CD4-positive, alpha-beta T cell treated with Interleukin-2 at 100 ng/mL for 4 hours (primary cell): Measurements from ENCODE around the gene PSMC6.
"Not testable (repeated sequence)": the region's sequence is repeated elsewhere in the genome, so short reads cannot be mapped to it uniquely, and the experiment has no call there.

Source experiments
- DNase-seq: peaks from one replicate; pipeline ENCODE4 v3.0.0-alpha.2; 2020; ENCODE audit warnings: low spot score

PSMC6 gene

DNA sequence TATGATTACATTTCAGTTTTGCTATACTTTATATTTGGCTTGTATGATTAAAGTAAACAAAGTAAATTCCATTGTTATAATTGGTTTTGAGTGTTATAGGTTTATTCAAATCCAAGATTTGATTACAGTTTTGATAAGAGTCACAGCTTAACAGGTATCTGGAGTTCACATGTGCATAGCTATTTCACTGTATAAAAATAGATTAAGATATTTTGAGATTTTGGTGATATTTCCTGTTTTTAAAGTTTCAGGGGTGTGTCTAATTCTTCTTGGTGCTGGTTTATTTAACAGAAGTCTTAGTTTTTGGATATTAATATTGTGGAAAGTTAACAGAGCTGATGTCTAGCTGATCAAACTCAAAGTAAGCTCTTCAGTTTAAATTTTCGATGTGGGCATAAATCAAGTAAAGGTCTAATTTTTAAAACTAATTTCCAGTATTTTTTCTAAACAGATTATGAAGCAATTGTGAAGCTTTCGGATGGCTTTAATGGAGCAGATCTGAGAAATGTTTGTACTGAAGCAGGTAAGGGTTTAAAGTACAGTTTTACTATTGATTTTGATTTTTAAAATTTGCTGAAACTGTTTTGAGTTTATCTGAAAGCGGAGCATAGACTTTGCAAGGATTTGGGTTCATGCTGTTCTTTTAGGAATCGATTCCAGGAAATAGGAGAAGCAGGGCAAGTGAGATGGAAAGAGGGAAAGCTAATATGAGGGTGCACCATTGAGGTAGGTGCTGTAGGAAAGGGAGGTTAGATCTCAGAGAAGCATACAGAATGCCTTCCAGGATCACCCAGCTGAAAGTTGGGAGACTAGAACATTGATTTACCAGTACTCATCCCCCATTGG, 16.7 kb downstream of the PSMC6 start:
- DNase-seq, result no peak

DNA sequence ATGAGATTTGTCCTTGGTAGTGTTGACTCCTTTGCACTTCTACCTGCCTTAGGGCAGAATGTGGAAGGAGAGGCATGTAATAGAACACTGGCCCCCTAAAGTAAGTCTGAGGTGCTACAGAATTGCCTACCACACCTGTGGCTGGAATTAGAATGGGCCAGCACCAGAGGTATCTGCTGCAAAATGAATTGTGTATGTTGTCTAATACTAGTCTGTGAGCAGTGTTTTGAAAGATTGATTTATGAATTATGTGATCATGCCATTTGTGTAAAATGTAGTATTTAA, 17.3 kb downstream of the PSMC6 start:
- no peak for DNase-seq

DNA sequence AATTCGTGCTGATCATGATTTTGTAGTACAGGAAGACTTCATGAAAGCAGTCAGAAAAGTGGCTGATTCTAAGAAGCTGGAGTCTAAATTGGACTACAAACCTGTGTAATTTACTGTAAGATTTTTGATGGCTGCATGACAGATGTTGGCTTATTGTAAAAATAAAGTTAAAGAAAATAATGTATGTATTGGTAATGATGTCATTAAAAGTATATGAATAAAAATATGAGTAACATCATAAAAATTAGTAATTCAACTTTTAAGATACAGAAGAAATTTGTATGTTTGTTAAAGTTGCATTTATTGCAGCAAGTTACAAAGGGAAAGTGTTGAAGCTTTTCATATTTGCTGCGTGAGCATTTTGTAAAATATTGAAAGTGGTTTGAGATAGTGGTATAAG, 20.5 kb downstream of the PSMC6 start:
- DNase-seq, result not testable (repeated sequence)

DNA sequence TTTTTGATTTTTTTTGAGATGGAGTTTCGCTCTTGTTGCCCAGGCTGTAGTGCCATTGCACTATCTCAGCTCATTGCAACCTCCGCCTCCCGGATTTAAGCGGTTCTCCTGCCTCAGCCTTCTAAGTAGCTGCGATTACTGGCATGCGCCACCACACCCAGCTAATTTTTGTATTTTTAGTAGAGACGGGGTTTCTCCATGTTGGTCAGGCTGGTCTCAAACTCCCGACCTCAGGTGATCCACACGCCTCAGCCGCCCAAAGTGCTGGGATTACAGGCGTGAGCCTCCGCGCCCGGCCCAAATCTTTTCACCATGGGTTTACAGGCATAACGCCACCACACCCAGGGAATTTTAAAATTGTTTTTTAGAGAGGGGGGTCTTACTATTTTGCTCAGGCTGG, 22.0 kb downstream of the PSMC6 start:
- not testable (repeated sequence) for DNase-seq

DNA sequence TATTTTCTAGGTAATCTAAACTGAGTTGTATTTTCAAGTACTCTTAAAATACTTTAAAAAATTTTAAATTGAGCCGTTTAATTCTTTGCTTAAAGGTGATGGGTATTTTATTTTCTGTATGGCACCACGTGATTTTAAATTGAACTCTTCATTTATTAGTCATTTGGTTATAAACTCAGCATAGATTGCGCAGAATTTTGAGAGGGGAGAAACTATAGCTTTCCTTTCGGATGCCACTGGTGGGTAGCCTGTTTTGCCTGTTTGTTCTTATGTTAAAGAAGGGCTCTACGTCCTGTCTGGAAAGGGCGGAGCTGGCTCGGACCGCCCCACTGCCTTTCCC, 22.6 kb downstream of the PSMC6 start:
- DNase-seq, result no peak

DNA sequence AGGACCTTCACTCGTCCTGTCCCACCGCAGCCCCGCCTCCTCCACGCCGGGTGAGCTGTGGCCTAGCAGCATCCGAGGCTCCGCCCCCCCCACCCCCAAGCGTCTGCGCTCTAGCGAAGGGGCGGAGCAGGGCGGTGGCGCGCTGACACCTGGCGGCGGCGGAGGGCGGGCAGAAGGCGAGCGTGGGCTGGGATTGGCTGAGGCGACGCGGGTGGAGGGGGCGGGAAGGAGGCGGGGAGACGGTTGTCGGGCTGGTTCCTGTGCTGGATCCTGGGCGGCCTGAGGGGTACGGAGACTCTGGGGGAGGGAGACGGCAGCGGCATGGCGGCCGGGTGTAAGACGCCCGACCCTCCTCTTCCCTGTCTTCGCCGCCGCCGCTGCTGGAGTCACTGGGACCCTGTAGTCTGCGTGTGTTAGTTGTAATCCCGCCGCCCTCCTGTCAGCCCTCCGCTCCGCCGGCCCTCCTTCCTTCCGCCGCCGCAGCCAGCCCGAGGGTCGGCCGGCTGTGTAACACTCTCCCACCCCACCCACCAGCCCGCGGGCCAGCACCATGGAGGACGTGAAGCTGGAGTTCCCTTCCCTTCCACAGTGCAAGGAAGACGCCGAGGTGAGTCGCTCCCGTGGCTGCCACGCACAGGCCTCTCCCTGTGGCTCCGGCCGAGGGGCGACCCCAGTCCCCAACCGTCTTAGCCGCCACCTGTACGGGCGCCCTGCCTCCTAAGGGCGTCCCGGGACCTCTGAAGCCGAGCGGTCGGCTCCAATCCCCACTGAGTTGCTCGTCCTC, 23.1 kb downstream of the PSMC6 start, which contains the start of gene STYX:
TSS of gene STYX (plus strand) at position 242 of the 784 bp plus-strand sequence. CDS start at position 551, 309 bp downstream.
- peak; percentile 96 for DNase-seq

DNA sequence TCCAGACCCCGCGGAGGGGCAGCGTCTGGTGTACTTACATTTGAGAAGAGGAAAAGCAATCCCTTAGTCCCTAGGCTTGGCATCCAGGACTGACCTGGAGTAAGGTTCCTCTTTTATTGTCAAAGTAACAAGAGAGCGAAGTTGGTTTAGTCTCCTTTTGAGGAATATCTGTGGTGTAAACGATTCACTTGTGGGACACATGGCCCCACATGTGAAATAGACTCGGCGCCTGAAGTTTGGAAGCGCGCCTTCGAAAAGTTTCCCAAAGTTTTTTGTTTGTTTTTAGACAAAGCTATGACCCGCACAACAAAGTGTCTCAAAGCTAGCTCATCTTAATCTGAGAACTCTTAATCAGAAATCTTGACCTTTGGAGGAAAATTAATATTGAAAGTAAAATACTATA, 23.7 kb downstream of the PSMC6 start:
- no peak for DNase-seq

DNA sequence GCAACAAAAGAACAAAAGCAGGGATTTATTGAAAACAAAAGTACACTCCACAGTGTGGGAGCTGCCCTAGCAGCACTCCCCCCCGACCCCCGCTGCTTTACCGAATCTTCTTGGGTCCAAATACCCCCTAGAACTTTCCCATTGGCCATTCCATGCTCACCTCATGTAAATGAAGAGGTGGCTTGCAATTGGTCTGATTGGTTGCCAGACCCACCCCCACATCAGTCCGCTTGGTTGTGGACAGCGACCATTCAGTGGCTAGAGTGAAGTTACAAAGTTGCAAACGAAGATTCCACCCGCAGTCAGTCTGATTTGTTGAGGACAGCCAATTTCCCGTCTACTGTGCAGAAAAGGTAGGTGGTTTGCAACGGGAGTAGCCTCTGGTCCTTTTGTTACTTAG, 26.8 kb downstream of the PSMC6 start:
- no peak for DNase-seq

DNA sequence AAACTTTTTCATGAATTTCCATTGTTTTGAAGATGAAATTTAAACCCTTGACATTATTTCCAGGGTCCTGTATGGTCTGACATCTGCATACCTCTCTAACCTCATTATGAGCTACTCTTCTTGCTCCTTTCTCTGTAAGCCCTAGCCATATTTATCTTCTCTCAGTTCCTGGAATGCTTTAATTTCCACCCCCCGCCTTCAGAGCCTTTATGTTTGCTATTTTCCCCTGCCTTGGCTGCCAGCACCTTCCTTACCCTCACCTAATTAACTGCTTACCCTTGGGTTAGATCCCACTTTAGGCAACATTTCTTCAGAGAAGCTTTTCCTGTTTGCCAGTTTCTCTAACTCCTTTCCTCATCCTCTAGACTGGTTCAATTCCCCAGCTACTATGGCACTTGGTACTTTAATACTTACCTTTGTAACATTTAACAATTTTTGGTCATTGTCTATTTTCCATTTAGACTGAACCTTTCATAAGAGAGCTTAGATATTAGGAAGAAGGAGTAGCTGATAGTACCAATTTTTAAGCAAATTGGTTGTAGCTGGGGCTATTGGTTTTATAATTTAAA, 29.0 kb downstream of the PSMC6 start:
- peak; percentile 27 for DNase-seq

DNA sequence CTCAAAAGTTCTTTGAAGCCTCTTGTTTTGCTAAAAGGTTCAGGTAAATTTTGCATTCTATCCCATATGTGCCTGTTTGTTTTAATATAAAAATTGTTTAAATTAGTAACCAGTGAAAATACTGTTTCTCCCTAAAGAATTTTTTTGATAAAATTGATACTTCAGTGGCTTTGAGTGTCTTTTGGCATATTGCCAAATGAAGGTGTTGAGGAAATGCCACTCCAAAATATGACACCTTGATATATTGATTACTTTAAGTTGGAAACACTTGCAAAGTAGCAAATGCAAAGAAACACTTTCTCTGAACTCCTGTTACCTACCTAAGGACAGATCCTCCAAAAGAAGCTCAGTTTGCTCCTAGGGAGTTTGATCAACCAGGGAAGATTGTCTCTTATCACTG, 31.4 kb downstream of the PSMC6 start:
- DNase-seq, result no peak

DNA sequence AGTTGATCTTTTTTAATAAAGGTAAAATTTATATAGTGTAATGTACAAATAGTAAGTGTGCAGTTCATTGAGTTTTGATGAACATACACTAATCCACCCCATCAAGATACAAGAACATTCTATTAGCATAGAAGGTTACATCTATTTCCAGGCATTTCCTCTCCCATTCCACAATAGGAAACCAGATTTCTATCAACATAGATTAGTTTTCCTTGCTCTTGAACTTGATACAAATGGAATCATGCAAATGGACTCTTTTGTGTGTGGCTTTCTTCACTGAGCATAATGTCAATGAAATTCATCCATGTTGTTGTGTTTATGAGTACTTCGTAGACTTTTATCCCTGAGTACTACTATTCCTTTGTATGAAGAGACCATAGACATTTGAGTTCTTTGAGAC, 33.8 kb downstream of the PSMC6 start:
- no peak for DNase-seq

DNA sequence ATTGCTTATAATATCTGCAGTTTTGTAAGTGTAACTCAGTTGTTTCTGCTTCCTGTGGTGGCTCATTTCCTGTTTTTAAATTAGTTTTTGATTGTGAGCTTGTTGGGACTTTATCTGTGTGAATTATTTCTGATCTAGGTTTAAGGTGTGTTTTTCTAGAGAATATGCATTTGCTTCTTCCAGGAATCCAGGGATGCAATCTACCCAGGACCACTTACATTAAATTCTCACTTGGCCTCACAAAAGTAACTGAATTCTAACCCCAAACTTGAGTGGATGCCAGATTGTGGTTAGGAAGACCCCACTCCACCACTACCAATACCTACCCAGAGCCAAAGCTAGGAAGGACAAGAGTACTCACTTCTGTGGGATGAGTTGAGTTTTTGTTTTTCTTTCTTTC, 34.9 kb downstream of the PSMC6 start:
- DNase-seq, result peak; percentile 67

DNA sequence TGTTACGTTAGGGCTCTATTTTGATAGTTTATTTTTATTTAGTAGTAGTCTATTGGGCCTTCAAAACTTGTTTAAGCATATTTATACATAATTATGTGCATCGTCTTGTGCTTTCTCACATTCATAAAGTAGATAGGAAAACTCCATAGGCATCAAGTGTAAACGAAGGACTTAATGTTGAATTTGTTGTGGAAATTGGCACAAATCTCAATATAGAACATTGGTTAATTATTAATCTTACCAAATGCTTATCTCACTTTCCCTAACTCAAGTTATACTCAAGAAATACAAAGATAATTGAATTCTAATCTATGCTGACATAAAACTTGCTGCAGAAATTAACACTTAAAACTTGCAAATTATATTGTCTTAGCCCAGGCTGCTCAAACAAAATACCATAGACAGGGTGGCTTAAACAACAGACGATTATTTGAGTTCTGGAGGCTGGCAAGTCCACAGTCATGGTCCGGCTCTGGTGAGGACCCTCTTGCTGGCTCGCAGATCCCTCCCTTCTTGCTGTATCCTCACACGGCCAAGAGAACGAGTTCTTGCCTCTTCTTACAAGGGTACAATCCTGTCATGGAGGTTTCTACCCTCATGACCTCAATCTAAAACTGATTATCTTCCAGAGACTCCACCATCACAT, 41.8 kb downstream of the PSMC6 start:
- no peak for DNase-seq

DNA sequence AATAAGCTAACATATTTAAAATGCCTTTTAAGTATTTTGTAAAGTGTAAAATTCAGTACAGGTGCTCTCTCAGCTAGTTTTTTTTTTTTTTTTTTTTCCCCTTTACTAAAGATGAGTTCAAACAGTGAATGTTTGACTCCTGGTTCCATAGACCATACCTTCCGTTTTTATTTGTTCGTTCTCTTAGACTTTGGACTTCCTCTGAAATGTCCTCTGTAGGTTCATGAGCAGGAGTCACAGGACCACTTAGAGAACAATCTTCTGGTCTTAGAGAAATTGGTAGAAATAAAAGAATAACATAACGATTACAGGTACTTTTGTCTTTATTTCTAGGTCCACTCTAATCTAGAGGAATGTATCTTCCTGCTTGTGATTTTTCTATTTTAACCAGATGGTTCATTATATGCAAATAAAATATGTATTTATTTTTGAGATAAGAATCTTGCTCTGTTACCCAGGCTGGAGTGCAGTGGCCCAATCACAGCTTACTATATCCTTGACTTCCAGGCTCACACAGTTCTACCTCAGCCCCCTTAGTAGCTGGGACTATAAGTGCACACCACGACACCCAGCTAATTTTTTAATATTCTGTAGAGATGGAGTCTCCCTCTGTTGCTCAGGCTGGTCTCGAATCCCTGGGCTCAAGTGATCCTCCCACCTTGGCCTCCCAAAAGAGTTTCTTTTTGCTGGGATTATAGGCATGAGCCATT, 48.8 kb downstream of the PSMC6 start:
- DNase-seq, result no peak

DNA sequence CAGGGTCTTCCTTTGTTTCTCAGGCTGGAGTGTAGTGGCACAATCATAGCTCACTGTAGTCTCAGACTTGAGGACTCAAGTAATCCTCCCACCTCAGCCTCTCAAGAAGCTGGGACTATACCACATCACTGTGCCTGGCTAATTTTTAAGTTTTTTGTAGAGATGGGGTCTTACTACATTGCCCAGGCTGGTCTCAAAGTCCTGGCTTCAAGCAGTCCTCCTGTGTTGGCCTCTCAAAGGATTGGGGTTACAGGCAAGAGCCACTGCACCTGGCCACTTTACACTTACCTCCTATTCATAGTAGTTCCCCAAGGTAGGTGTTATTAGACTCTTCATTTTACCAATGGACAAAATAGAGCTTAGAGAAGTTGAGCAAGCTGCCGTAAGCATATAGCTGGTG, 52.1 kb downstream of the PSMC6 start:
- no peak for DNase-seq

DNA sequence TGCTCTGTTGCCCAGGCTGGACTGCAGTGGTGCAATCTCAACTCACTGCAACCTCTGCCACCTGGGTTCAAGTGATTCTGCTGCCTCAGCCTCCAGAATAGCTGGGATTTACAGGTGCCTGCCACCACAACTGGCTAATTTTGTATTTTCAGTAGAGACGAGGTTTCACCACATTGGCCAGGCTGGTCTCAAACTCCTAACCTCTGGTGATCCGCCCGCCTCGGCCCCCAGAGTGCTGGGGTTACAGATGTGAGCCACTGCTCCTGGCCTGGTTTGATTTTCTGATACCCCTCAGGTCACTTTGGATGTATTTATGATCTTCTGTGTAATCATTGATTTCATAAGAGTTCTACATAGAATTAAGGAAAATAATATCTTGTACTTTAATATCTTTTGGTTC, 55.9 kb downstream of the PSMC6 start:
- DNase-seq, result not testable (repeated sequence)

DNA sequence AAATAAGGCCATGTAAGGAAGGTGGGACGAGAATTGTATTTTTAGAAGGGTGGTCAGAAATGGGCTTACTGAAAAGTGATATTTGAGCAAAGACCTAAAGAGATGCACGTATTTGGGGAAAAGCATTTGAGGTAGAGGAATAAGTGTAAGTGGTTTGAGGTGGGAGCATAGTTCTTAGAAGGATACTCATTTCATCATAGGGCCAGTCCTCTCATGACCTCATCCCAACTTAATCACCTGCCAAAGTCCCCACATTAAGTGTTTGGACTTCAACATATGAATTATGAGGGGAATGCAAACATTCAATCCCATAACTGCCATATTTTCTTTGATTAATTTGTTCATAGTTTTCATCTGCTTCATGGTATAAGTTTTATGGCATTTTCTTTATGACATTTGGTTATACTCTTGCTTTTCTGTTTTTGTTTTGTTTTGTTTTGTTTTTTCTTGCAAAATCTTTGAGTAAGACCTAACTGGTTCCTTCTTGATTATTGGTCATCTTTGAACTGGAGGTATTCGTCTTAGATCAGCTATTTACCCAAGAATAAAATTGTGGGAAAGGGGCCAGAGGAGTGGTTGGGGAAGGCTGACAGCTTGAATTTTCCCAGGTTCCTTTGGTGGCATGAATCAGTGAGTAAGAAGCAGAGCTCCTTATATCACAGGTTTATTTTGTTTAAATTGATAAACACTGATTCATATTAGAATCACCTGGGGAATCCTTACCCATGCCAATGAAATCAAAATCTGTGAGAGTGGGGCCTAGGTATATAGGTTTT, 60.2 kb downstream of the PSMC6 start:
- no peak for DNase-seq

DNA sequence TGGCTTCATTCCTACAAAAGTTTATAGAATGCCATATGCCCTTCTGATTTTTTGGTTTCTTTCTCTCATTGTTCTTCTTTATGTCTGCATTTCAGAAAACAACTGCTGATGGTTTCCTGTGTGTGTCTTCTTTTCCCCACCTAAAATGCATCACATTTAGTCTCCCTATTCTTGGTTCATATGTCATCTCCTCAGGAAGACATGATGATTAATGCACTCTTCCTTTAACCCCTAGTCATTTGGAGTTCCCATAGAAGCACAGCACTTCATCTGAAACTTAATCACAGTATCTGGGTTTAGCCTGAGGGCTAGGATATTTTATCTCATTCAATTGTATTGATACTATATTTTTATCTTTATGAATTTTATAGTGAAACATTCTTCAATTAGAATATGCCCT, 62.9 kb downstream of the PSMC6 start:
- DNase-seq, result no peak

DNA sequence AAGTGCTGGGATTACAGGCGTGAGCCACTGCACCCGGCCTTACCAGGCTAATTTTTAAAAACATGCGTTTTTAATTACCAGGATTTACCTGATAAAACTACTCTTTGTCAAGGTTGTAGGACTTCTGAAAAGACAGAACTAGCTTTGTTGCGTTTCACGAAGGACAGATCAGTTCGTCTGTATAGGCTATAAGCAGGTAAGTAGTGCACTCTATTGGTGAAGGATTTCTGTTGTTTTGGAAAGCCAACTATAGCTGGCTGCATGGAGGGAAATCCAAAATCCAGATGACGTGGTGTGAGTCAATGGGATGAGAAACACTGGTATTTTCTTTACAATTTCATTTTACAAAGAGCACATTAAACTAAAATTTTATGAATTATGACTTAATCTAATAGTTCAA, 69.8 kb downstream of the PSMC6 start:
- DNase-seq, result no peak
